Peyer's patch (tissue), 4 donors: ENCODE data around the gene TTF1.

Source experiments
- POLR2A ChIP-seq, 2 donors: fragments of 450-650 bp; IDR thresholded peaks; one replicate each; pipeline ENCODE4 v1.5.1; 2017; ENCODE audit warnings: antibody characterized with exemption in 2 of 2, mild to moderate bottlenecking in 2 of 2, moderate library complexity in 2 of 2
- TF ChIP-seq, protein P1 (sequence below), 6 experiments: fragments of 450-650 bp in 4 of 6; fragments of 200-600 bp in 2 of 6; sonication (generic) in 1 of 6; IDR thresholded peaks; one replicate each; pipeline ENCODE4 v1.5.1; 2017 to 2019; ENCODE audit warnings: antibody characterized with exemption in 6 of 6, mild to moderate bottlenecking in 3 of 6, moderate library complexity in 1 of 6

DNA sequence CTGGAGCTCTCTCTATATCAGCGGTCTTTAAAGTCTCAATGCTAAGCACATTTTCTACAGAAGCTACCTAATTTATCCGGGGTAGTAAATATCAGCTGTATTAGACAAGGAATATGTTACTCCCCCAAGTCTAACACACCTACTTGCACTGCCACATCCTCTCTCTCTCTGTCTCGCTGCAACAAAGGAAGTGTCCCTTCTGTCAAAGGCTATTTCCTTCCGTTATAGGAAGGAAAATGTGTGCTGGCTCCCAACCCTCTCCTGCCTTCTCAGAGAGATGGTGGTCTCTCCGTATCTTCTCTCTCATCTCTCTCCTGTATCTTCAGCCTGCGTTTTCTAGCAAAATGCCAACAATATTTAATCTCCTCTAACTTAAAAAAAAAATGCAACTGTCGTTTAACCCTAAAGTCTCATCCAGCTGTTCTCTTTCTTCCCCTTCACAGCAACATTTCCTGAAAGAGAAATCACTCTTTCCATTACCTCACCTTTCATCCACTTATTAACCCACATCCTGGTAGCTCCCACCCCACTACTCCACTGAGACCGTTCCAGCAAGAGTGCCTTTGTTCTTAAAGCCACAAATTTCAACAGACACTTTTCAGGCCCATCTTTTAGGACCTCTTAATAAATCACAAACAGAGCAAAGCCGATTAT is 2.3 kb downstream of the TTF1 start:
- TF ChIP-seq, protein P1, sequence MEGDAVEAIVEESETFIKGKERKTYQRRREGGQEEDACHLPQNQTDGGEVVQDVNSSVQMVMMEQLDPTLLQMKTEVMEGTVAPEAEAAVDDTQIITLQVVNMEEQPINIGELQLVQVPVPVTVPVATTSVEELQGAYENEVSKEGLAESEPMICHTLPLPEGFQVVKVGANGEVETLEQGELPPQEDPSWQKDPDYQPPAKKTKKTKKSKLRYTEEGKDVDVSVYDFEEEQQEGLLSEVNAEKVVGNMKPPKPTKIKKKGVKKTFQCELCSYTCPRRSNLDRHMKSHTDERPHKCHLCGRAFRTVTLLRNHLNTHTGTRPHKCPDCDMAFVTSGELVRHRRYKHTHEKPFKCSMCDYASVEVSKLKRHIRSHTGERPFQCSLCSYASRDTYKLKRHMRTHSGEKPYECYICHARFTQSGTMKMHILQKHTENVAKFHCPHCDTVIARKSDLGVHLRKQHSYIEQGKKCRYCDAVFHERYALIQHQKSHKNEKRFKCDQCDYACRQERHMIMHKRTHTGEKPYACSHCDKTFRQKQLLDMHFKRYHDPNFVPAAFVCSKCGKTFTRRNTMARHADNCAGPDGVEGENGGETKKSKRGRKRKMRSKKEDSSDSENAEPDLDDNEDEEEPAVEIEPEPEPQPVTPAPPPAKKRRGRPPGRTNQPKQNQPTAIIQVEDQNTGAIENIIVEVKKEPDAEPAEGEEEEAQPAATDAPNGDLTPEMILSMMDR (IDR thresholded peaks at IDR 0.05), result no peak
- no peak for TF ChIP-seq POLR2A (IDR thresholded peaks at IDR 0.05)
